GM21423 (cell line): ENCODE measurements around the gene SCAANT1.

ENCODE experiments used
- ATAC-seq: cut with Tn5 transposase; IDR thresholded peaks from one replicate; pipeline ENCODE4 v1.9.1; 2021; ENCODE audit warnings: mild to moderate bottlenecking, moderate library complexity; ENCODE audit not compliant: unreplicated experiment

The SCAANT1 gene

DNA sequence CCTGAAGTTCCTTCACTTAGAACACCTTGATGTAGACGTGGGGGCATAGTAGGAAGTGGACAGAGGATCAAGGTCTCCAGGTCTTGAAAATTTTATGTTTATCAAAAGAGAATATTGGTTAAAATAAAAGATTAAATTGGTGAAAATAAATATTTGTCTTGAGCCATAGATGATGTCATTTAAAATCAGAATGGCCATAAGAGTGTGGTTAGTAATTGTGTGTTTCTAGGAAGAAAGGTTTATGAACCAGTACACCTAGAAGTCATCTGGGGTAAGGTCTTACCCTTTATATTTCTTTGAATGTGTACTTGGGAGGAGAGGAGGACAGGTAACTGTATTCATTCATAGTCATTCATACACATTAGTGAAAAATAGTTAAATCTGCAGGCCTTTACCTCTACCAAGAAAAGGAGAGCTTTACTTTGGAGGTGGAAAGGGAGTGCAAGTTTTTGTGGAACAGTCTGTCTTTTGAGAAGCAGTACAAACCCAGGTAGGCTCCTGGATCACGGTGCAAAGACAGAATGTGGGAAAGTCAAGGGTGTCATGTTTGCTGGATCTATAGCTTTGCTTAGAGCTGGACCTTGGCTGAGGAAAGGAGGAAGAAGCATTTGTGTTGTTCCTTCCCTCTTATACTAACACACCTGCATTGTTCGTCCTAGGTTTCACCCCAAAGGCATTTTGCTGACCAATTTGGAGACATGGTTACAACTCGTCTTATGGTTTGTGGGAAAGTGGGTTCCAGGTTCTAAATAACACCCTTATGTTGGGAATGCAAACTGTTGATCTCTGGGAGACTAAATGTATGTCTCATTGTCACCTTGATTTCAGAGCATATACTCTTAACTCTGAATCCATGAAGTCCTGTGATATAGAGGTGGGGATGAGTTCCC is 6.2 kb downstream of the SCAANT1 start:
- ATAC-seq, result no peak

DNA sequence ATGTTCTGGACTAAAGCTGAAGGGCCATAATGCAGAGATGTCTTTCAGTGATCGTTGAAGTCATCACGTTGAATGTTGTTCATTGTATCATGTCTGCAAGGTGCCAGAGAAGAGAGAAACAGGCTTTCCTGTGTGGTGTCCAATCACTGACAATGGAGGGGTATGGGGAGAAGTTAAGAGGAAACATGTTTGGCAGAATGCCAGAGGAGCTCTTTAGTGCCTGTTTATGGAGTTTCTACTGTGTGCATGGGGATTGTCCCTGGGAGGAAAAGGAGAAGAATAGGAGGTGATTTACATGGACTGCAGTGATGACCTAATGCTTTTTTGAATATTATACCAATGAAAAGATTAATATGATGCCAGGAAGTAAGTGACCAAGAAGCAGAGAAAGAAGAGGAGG is 11.7 kb downstream of the SCAANT1 start:
- ATAC-seq, result no peak

DNA sequence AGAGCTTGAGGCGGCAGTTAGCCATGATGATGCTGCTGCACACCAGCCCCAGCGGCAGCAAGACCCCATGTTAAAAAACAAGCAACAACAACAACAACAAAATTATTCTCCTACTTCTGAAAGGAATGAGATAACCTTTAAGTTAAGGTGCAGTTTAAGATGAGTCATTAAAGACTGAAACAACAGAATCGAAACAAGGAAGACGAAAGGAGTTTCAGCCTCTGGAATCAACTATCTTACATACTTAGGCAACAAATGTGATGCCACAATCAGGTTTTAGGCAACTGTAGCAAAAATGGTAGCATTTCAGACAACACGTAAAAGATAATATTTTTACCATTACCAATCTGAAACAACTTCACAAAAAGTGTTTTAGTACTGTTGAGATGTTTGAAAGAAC is 12.2 kb downstream of the SCAANT1 start:
- ATAC-seq, result no peak

DNA sequence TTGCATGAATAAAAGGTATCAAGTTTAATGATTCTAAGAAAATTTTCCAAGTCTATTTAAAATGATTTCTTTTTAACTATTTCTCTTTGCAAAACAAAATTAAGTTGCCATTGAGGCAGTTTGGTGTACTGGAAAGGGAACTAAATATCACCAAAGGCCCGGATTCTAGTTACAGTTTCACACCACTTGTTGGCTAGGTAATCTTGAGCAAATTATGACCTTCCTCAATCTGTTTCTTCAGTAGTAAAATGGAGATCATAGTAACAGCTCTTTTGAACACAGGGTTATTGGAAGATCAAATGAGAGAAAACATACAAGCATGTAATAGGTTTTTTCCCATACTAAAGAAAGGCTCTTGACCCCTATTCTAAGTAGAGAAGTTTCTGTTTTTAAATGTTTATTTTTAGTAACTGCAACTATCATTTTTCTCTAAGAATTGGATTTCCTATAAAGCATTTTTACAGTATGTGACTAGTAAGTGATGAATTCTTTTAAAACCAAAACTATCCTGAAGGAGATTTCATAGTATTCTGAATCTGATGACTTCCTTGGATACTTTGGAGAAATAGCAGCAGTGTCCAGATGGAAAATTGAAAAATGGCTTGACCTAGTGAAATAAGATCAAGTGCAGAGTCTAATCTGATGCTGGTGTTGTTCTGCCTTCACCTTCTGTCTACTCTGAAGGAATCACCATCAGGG is 15.7 kb downstream of the SCAANT1 start:
- peak; percentile 65 for ATAC-seq

DNA sequence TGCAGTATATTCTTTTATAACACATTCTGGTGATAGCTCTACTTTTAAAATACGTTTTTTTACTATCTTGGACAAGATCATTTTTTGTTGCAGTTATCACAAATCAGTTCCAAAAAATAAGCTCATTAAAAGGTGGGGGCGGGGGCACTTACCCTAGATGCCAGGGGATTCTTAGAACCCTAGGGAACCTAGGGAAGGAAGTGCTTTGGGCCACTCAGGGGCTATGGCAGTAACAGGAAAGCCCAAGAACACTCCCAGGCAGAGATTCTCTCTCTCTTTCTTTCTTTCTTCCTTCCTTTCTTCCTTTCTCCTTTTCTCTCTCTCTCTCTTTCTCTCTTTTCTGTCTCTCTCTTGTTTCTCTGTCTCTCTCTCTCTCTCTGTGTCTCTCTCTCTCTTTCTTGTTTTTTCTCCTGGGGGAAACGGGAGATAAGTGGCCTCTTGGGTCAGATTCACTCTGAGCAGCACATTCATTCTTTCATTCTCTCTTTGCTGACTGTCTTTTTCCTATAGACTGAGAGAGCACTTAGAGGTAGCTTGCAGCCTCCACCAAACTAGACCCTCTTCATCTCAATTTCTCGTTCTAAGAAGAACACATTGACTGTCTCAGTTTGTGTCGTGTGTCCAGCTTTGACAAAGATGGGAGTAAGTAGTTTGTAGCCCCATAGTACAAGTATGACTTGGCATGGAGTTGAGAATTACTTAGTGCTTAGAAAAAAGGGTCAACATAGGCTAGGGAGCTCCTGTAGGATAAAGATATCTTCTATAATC is 16.6 kb downstream of the SCAANT1 start:
- no peak for ATAC-seq

DNA sequence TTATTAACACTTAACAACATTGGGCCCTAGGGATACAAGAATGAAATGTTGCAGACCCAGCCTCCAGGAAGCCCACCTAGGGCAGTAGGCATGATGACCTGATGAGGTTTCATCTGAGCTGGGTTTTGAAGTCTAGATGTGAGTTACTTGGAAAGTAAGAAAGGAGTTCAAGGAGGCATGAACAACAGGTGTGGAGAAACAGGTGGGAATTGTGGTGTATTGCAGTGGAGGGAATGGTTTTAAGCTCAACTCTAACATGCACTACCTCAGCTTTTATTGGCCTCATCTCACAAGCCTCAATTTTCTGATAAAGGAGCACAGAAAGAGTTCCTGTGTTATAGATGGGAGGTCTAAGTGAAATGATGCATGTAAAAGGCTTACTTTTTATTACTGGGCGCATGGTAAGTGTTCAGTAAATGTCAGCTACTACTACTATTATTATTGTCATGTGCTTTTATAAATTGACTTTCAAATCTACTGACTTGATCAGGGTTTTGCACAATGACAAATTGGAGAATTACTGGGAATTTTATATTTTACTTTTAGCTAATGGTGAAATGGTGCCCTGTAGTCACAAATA is 19.3 kb downstream of the SCAANT1 start:
- ATAC-seq, result no peak

DNA sequence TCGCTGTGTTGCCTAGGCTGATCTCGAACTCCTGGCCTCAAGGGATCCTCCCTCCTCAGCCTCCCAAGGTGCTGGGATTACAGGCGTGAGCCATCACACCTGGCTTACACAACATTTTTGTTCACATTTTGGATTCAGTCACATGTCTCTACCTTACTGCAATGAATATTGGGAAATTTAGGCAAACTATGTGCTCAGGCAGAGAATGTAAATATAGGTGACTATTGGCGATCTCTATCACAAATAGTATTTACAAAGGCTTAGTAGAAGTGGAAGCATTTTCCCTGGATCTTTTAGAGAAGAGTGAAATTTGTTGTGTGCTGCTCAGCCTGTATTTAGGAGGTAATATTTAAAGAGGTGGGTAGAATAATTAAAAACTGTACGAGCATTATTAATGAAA is 20.7 kb downstream of the SCAANT1 start:
- ATAC-seq, result no peak

DNA sequence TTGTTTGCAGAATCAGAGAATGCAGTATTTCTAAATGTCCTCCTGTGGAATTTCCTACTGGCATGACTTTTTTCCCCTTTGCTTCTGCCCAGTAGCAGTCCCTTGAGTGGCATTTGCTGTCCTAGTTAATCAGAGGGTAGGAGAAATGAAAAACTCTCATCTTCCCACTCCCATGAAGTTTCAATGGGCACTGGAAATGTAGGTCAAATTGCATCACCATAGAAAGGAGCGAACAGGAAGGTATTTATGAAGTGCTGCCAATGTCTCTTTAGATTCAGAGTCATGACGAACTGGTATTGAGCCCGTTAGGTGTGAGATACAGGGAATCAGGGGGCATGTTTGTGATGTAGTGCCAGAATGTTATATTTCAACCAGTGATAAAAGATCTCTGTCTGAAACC is 25.3 kb downstream of the SCAANT1 start:
- no peak for ATAC-seq

DNA sequence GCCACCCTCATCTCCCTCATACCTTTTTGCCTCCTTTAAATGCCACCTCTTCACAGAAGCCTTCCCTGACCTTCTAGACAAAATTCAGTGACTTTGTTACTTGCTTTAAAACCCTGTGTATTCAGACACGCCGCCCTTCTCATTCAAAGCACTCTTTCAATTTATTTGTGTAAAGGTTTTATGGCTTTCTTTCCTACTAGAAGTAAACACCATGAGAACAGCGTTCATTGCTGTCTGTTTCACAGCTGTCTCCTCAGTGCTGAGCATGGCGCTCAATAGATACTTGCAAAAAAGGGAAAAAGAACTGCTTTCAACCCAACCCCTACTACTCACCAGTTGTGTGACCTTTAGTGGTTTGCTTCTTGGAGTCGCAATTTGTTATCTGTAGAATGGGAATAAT is 31.5 kb downstream of the SCAANT1 start:
- ATAC-seq, result no peak

DNA sequence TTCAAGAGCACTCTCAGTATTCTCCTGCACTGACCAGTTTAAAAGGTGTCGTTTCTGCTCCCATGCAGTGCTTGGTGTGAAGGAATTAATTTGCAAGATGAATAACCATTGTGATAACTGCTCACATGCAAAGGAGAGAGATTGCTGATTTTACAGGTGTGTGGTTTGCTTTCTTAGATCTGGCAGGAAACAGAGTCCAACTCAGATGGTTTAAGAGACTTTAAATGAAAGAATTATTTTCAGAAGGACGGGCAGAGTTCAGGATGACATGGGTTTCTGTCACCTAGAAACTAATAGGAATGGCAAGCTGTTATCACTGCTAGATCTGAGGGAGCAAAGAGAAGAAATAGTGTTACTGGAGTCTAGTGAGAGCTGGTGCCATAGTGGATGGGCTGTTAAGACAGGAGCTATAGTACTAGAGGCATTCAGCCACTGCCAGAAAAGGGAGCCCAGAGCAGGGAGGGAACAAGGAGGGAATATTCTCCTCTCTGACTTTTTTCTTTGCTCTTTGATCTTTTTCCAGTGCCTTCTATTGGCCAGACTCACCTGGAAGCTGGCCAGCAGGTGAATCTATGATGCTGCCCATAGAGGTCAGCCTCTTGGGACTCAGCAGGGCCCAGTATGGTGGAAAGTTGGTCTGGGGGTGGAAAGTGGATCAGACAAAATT is 33.7 kb downstream of the SCAANT1 start:
- no peak for ATAC-seq

DNA sequence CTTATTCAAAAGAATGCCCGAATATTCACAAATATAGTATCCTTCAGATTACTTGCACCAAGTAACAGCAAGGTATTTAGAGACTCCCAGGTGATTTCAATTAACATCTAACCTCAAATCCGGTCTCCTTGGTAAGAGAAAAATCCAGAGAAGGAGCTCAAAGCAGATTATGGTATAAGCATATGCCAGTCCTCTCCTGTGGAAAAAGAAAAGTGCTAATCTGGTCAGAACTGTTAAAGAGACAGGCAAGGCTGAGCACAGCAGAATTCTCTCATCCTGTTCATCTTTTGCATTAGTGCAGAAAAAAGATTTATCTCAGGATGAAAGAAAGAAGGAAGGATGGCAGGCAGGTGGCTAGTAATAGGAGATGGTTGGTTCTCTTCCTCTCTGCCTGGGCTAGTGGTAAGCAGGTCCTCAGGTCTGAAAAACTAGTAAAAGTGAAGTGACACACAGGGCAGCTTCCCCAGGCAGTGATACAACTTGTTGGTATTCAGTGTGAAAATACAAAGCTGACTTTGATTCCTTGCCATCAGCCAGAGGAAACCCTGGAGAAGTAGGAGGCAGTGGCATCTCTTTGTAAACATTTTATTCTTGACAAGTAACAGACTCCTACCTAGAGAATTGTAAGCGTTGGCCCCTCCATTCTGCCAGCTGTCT is 34.3 kb downstream of the SCAANT1 start:
- ATAC-seq, result no peak

DNA sequence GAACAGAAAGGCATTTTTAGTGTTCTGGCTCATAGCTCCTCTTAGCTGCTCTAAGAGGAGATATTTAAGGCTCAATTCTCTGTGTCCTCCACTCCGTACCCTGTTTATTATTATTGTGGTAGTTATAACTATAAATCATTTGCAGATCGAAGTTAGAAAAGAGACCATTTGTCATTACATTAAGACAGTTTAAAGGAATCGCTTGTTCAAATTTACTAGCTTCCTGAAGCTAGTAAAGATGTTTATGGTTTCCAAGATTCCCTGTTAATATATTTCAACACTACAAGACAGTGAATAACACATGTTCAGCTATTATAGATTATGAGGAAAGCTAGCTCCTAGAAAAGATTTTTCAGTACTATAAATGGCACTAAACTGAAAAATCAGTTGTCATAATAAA is 35.9 kb downstream of the SCAANT1 start:
- no peak for ATAC-seq

DNA sequence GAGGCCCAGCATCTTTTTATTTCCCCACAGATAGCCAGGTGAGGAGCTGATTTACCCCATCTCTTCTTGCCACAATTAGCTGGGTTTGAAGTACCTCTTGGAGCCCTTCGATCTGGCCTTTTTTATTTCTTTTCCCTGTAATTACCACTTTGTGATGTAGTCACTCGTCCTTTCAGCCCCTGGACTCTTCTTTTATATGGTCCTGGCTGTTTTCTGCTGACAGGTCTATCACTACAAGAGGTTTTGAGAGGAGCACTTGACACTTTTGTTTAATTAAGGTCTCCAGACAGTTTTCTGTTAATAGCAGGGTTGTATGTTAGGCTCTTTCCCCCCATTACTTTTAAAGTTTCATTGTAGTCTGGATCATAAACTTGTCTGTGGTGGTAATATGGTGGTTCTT is 36.7 kb downstream of the SCAANT1 start:
- ATAC-seq, result no peak

DNA sequence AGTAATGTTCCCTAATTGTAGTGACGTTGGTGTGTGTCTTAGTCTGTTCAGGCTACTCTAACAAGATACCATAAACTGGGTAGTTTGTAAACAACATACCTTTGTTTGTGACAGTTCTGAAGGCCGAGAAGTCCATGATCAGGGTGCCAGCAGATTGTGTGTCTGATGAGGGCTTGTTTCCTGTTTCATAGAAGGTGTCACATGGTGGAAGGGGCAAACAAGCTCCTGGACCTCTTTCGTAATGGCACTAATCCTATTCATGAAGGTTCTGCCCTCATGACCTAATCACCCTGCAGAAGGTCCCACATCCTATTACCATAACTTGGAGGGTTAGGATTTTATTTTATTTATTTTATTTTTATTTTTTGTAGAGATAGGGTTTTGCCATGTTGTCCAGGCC is 37.4 kb downstream of the SCAANT1 start:
- no peak for ATAC-seq

DNA sequence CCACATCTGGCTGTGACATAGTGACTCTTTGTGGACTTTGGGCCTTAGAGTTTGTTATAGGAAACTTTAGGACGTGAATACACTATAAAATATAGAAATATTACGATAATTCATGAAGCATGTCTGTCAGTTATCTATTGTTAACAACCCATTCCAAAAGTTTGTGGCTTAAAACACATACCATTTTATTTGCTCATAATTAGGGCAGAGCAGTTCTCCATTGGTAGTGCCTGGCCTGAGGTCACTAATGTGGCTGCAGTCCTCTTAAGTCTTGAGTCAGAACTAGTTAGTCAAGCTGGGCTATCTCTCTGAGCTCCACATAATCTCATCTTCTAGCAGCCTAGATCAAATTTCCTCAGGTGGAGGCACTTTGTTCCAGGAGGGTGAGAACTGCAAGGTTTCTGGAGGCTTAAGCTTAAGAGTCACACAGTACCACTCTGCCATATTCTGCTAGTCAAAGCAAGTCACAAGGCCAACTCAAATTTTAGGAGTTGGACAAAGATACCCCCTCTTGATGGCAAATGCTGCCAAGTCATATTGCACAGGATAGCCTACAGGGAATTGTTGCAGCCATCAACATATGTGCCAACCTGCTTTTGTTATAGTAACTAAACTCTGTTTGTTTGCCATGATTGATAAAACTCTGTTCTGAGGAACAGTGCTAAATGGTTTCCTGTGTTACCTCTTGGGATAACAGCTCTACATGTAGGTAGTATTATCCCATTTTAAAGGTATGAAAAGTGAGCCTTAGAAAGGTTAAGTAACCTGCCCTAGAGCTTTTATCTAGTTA is 39.9 kb downstream of the SCAANT1 start:
- no peak for ATAC-seq

DNA sequence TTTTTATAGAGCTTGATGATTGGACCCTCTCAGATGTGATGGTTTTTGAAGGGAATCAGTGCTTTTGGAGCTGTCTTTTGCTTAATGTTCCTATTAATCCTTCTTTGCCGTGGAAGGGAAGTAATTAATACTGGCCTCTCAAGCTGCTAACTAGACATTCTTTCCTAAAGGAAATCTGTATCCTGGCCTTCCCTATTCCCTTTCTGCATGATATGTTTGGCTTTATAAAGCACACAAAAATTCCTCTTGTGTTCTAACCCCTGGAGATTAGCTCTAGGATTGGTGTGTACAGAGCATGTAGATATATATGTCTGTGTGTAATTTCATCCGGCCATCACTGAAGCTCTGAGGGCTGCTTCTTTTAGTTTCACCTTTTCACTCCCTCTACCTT is 41.6 kb downstream of the SCAANT1 start:
- ATAC-seq, result no peak

DNA sequence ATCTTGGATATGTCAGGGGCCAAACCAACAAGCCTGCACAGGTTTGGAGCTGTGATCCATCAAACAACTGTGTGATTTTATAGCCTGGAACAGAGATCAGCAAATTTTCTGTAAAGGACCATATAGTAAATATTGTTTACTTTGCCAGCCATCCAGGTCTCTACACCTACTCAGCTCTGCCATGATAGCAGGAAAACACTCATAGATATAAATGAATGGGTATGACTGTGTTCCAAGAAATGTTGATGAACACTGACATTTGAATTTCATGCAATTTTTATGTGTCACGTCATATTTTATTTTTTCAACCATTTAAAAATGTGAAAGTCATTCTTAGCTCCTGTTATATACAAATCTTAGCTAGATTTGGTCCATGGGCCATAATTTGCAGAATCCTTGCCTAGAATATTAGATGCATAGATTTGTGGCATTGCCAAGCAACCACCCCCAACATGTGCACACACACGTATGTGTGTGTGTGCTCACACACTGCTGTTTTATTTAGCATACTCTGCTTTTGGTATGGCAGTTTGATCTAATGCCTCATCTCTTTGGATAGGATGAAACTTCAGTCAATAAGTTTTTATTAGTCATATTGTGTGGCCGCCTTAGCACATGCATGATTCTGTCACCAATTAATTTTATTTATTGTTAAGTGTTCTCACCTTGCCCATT is 42.1 kb downstream of the SCAANT1 start:
- no peak for ATAC-seq

DNA sequence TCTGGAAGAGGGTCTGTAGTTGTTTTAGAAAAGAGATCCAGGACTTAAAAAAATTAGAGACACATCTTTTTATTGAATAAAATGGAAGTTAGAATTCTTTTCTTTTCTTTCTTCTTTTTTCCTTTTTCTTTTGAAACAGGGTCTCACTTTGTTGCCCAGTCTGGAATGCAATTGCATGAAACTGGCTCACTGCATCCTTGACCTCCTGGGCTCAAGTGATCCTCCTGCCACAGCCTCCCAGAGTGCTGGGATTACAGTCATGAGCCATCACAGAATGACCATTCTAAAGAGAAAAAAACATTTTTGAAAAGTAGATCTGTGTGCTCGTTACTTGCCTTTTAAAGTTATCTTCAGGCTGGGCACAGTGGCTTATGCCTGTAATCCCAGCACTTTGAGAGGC is 45.0 kb downstream of the SCAANT1 start:
- ATAC-seq, result no peak

DNA sequence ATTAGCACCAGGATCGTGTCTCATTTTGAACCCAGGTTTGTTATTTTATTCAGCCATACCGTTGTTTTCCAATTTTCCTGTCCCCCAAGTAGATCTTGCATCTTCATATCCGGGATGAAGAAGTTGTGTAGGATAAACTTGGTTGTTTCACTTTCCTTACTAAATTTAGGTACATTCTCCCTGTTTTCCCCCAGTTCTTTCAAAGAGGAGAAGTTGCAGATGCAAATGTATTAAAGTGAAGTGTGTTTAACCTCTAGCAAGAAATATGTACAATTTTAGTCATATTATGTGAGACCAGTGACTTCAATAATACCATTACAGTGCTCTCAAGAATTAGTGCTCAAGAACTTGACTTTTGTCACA is 47.2 kb downstream of the SCAANT1 start:
- no peak for ATAC-seq
